Muscle of back (tissue), 11 donors: ENCODE data around the gene GNPTAB. TPM values are rescaled to one million over a fixed set of nuclear protein-coding genes. Genes with fewer than 3 reads are reported as not detected.
"Not testable (repeated sequence)": the region's sequence is repeated elsewhere in the genome, so short reads cannot be mapped to it uniquely, and the experiment has no call there.

Experiments
- DNase-seq, 3 donors: peaks; one replicate each; pipeline versions ENCODE4 v3.0.0 to v3.0.0-alpha.2; 2013
- polyA plus RNA-seq, 10 donors: library from polyadenylated mRNA; unstranded; fragments of 120-200 nt; gene quantifications; one replicate each; pipeline ENCODE4 v1.2.1, GENCODE V29; 2013; ENCODE audit not compliant: insufficient read length in 10 of 10

Gene GNPTAB
- polyA plus RNA-seq, 10 donors = 14.5 to 24.3 (median 20.5) TPM

GRCh38 chr12:101737476-101737875 lies 93.3 kb downstream of the GNPTAB start:
- no peak for DNase-seq

GRCh38 chr12:101734482-101734881 lies 96.3 kb downstream of the GNPTAB start:
- DNase-seq = not testable (repeated sequence)

DNA sequence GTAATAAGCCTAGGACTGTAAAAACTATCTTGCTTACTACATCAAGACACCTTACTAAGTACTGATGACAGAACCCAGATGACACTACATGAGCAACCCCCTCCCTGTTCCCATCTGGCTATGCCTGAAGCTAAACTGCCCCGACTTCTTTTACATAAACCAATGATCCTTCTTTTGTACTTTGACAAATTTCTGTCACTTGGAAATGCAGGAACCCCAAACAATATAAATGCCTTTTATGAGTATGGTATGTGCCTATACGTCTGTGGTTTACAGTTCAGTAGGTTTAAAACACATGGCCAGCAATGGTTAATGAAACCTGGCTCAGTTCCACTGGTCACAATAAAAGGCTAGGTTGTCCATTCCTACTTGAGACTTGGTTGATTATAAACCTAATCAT lies 97.6 kb downstream of the GNPTAB start:
- DNase-seq = no peak

- DNase-seq = no peak
Measured at GRCh38 chr12:101732318-101732717, 98.4 kb downstream of the GNPTAB start.

DNA sequence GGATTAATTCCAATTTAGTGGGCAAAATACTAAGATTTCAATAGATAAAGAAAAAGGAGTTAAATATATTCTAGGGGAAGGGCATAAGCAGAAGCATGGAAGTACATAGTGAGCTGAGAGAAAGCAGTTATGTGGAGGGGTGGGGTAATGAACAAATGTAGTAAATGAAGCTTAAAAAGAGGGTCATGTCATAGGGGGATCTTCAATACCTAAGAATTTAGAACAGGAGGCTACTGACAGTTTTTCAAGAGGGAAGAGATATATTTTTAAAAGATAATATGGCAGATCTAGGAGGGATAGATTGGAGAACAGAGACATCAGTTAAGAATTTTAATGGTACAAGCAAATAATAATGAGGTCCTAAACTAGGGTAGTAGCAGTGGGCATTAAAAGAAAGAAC lies 100.9 kb downstream of the GNPTAB start:
- no peak for DNase-seq

DNA sequence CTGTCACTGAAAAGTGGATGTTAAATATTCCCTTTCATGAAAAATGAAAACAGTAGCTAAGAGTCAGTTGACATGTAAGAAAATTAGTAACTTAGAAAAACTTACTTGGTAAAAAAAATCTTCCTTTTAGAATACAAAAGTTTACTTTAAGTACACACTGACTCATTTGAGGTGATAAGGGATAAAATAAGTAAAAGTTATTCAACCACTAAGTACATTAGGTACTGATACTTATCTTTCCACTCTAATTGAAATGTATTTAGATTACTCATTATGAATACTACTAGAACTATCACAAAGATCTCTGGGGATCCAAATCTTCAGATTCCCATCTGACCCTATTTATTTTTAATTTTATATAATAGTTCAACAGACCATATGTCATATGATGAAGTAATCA lies 103.7 kb downstream of the GNPTAB start:
- DNase-seq = no peak

- DNase-seq = no peak
Measured at GRCh38 chr12:101722392-101722791, 108.4 kb downstream of the GNPTAB start.

- no peak for DNase-seq
Measured at GRCh38 chr12:101720118-101720517, 110.6 kb downstream of the GNPTAB start.

- DNase-seq = no peak
Measured at GRCh38 chr12:101719566-101719965, 111.2 kb downstream of the GNPTAB start.

DNA sequence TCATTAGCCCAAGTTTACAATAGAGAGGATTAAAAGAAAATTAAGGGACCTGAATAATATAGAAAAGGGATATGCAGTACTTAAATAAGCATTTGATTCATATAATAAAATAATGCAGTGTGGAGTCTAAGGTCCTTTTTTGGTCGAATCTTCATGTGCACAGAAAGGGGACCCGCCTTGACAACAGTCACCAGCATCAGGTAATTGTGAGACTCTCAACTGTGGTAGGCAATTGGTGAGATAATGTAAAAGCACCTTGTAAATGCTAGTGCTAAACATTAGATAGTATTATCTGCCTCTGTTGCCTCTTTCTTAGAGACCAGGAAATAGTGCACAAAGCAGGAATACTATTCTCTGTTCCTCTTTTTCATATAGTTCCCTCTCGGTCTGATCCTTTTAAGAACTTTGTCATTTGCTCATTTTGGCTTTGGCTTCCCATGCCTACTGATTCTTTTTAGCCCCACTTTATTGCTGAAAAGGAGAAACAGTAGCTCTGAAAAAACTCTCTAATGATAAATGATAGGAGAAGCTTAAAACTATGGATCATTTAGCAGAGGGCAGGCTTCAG lies 115.8 kb downstream of the GNPTAB start:
- DNase-seq = peak in 1 of 3 donors; percentile 3

- no peak for DNase-seq
Measured at GRCh38 chr12:101713930-101714329, 116.8 kb downstream of the GNPTAB start.

DNA sequence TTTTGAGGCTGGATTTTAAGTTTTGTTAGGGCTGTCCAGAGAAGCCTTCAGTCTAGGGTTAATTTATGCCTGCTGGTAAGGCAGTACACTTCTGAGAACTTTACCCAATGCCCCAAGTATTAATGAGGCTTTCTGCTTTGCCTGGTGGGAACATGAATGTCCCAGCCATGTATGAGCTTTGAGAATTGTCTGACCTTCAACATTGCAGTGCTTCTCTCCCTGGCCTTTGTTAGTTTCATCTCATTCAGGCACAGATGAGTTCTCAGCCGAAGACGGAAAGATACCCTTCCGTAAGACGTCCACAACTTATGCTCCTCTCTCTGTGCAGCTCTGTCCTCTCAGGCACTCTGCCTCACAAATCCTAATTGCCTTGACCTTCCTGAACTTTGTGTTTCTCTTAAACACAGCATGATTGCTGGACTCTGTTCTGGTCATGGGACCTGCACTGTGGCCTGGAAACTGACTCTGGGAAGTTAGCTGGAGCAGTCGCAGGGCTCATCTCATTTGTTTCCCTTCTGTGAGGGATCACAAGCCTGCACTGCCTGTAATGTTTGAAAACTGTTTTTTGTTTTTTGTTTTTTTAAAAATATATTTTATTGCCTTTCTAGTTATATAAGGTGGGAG lies 117.6 kb downstream of the GNPTAB start:
- peak; percentile 10 to 55 (median 24) for DNase-seq

- no peak for DNase-seq
Measured at GRCh38 chr12:101710288-101710687, 120.5 kb downstream of the GNPTAB start.

GRCh38 chr12:101707131-101707782 lies 123.5 kb downstream of the GNPTAB start:
- no peak for DNase-seq

DNA sequence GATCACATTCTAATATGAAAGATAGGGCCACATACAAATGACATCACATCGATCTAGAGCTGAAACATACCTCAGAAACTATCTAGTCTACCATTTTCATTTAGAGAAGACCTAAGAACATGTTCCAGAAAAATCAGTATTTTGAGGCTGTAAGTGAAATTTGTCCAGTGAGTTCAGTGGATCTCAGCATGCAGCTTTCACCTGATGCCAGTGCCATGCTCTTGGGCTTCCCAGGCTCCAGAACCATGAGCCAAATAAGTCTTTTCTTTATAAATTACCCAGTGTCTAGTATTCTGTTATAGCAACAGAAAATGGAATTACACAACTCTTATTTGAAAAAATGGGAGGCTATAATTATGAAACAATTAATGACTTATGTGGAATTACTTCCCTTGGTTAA lies 124.4 kb downstream of the GNPTAB start:
- DNase-seq = no peak

DNA sequence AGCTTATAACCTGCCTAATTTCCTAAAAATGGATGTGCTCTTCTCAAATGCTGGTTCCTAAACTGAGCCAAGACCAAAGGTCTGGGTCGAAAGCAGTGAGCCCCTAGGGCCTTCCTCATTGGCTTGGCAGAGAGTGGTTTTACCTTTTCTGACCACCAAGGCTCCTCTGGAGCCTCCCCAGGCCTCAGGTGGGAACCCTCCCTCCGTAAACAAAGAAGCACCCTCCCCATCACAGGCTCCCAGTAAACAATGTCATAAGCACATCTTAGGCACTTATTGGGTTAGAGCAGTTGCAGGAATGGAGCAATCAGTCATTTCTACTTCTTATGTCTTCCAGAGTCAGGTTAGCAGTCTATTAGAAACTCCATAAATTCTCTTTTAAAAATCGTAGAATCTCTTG lies 127.3 kb downstream of the GNPTAB start:
- DNase-seq = no peak

DNA sequence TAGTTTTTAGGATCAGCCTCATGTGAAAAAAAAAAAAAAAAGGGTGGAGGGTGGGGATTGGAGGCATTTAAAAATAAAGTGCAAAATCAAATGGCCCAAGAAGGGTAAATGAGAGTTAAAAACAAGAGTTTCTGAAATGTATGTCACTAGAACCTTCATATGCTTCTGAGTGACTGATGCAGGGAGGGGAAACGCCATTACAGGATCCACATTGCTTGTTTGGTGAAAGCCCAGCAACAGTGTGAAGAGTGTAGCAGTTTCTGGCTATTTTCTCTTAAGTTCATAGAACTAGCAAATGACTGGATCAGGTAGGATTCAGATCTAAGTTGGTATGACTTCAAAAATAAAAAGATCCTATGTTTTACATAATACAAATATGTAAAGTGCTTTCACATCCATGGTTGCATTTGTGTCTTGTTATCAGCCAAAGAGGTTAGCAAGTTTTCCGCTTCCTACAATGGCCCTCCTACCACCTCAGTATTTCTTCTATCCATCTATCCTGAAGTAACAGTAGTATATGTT lies 130.4 kb downstream of the GNPTAB start:
- no peak for DNase-seq

DNA sequence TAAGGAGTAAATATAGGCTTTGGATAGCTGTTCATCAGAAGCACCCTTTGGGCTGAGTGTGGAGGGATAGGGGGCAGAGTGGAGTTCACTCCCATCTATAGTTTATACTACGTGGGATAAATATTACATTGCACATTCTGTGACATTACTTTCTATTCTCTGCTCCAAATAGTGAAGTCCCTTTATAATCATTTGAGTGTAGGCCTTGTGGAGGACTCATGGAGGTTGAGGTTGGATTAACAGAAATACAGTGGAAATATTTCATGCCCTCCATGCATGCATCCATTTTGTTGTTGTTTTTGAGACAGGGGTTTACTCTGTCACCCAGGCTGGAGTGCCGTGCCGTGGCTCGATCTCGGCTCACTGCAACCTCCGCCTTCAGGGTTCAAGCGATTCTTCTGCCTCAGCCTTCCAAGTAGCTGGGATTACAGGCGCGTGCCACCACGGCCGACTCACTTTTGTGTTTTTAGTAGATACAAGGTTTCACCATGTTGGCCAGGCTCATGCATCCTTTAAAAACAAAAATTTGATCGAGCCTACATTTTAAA lies 131.9 kb downstream of the GNPTAB start:
- DNase-seq = peak; percentile 11 to 52 (median 29)

GRCh38 chr12:101697930-101698799 lies 132.6 kb downstream of the GNPTAB start:
- peak; percentile 20 to 84 (median 41) for DNase-seq

DNA sequence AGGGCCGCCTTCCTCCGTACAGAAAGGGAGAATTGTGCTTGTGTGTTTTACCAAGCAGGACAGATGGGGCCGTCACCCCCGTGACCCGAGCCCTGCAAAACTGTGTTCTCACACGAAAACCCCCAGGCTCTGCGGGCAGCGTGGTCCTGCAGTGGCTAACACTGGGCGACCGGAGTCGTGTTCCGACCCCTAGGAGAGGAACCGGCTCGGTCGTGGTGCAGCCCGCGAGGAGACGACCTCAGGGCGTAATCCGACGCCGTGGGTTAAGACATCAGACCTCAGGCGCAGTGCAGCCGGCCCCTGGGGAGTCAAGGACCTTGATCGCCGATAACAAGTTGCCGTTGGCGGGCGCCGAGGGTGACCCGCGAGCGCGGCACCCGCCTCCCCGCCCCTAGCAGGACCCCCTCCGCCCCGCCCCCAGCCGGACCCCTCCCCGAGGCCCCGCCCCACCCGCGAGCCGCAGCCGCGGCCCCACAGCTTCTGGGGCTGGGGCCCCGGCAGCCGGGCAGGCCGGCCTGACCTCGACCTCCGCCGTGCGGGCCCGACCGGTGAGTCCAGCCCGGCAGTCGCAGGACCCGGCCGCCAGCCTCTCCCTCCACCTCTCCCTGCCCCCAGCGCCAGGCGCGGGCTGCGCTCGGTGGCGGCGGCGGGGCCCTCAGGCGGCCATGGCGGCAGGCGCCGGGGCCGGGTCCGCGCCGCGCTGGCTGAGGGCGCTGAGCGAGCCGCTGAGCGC lies 133.4 kb downstream of the GNPTAB start, which contains the start of gene CHPT1:
TSS of gene CHPT1 (plus strand) at position 444 of the 733 bp plus-strand sequence. CDS start at position 666, 222 bp downstream.
- peak; percentile 37 to 86 (median 62) for DNase-seq
